ENCODE measurements around the gene STK38. TPM values are rescaled to one million over a fixed set of nuclear protein-coding genes. Genes with fewer than 3 reads are reported as not detected.

STK38 gene
- total RNA-seq, 1 donor from 2014 or later = 65.1 TPM

- no peaks in the 10 kb centered on the region for H3K27me3 Mint-ChIP-seq (ENCODE audit: low read depth)
- no peak overlapping the region for H3K4me3 Mint-ChIP-seq (ENCODE audit: unreplicated experiment)
- DNase-seq (ENCODE audit: low spot score) = no peak
- TF ChIP-seq CTCF (IDR thresholded peaks at IDR 0.05) = no peak
- H3K4me1 Mint-ChIP-seq (ENCODE audit: low read depth) = peaks cover 23% of the 10 kb centered on the region
- H3K9me3 Mint-ChIP-seq (ENCODE audit: low read depth) = no peaks in the 10 kb centered on the region
- no peak overlapping the region for H3K27ac Mint-ChIP-seq (ENCODE audit: unreplicated experiment)
- peaks cover 30% of the 10 kb centered on the region for H3K36me3 Mint-ChIP-seq (ENCODE audit: low read depth)
Measured at GRCh38 chr6:36523451-36523850, 23.8 kb downstream of the STK38 start.

- TF ChIP-seq CTCF (IDR thresholded peaks at IDR 0.05) = no peak
- Mint-ChIP-seq H3K27me3 (ENCODE audit: low read depth) (no peaks in the 10 kb centered on the region), H3K27ac (ENCODE audit: unreplicated experiment) (no peak overlapping the region), H3K9me3 (ENCODE audit: low read depth) (no peaks in the 10 kb centered on the region), H3K36me3 (ENCODE audit: low read depth) (peaks cover 32% of the 10 kb centered on the region), H3K4me3 (ENCODE audit: unreplicated experiment) (no peak overlapping the region), H3K4me1 (ENCODE audit: low read depth) (peaks cover 6% of the 10 kb centered on the region)
- no peak for DNase-seq (ENCODE audit: low spot score)
Measured at GRCh38 chr6:36519352-36519751, 27.9 kb downstream of the STK38 start.

- Mint-ChIP-seq H3K27me3 (ENCODE audit: low read depth) (no peaks in the 10 kb centered on the region), H3K9me3 (ENCODE audit: low read depth) (no peaks in the 10 kb centered on the region), H3K27ac (ENCODE audit: unreplicated experiment) (no peak overlapping the region), H3K4me3 (ENCODE audit: unreplicated experiment) (no peak overlapping the region), H3K36me3 (ENCODE audit: low read depth) (peaks cover 28% of the 10 kb centered on the region), H3K4me1 (ENCODE audit: low read depth) (no peaks in the 10 kb centered on the region)
- no peak for TF ChIP-seq CTCF (IDR thresholded peaks at IDR 0.05)
- no peak for DNase-seq (ENCODE audit: low spot score)
Measured at GRCh38 chr6:36517408-36517807, 29.9 kb downstream of the STK38 start.

- no peak overlapping the region for H3K27ac Mint-ChIP-seq (ENCODE audit: unreplicated experiment)
- H3K36me3 Mint-ChIP-seq (ENCODE audit: low read depth) = peaks cover 28% of the 10 kb centered on the region
- H3K9me3 Mint-ChIP-seq (ENCODE audit: low read depth) = no peaks in the 10 kb centered on the region
- no peak for DNase-seq (ENCODE audit: low spot score)
- no peak overlapping the region for H3K4me3 Mint-ChIP-seq (ENCODE audit: unreplicated experiment)
- no peak for TF ChIP-seq CTCF (IDR thresholded peaks at IDR 0.05)
- H3K4me1 Mint-ChIP-seq (ENCODE audit: low read depth) = no peaks in the 10 kb centered on the region
- no peaks in the 10 kb centered on the region for H3K27me3 Mint-ChIP-seq (ENCODE audit: low read depth)
Measured at GRCh38 chr6:36516988-36517387, 30.3 kb downstream of the STK38 start.

GRCh38 chr6:36516559-36516958, 30.7 kb downstream of the STK38 start:
- Mint-ChIP-seq H3K4me3 (ENCODE audit: unreplicated experiment) (no peak overlapping the region), H3K4me1 (ENCODE audit: low read depth) (no peaks in the 10 kb centered on the region), H3K9me3 (ENCODE audit: low read depth) (no peaks in the 10 kb centered on the region), H3K36me3 (ENCODE audit: low read depth) (peaks cover 30% of the 10 kb centered on the region), H3K27me3 (ENCODE audit: low read depth) (no peaks in the 10 kb centered on the region), H3K27ac (ENCODE audit: unreplicated experiment) (no peak overlapping the region)
- no peak for TF ChIP-seq CTCF (IDR thresholded peaks at IDR 0.05)
- DNase-seq (ENCODE audit: low spot score) = no peak
